Stimulated activated CD4-positive, alpha-beta T cell treated with anti-CD3 and anti-CD28 coated beads, Interleukin-1b, Interleukin-23, amount 100 ng/mL, for 1 hour (primary cell): ENCODE measurements around the gene ZNF205.
A peak's percentile ranks its signal among the peaks of the same experiment; 100 is the strongest.
"Not testable (repeated sequence)": the region's sequence is repeated elsewhere in the genome, so short reads cannot be mapped to it uniquely, and the experiment has no call there.

Experiments used
- DNase-seq, 2 donors: peaks; one replicate each; pipeline ENCODE4 v3.0.0-alpha.2; 2020; ENCODE audit warnings: low read depth in 2 of 2

The ZNF205 gene

DNA sequence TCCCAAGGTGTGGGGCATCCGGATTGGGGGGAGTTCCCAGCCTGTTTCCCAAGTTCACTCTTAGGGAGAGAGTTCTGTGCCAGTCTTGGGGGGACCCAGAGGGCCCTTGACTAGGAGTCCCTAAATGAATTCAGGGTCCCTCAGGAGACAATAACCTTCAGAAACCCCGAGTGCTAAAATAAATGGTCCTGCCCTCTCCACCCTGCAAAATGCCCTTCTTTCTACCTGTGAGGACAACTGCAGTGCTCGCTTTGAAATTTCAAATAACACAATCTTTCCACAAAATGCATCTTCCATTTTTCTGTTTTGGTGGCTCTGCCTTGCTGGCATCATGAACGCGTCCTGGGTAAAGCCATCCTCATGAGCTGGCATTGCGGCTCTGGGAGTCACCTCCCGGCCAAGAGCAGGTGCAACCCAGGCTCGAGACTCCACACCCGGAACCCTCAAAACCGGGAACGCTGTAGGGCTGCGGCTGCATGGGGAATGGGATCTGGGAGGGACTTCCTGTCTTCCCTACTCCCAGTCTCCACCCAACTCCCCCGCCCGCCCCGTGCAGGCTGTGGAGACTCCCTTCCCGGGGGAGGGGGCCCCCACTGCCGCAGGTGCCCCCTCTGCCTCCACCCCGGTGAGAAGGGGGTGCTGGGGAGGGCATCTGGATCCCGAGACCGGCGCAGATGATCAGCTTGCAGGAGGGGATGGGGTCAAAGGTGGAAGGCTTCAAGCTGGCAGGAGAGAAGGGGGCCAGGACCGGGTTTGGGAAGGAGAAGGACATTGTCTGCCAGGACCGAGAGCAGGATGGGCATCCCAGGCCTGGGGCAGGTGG, at the start of gene ZNF205:
Gene ZNF205, plus strand, starts transcription at position 529 of the 823 bp plus-strand sequence. CDS start 845 bp downstream, outside the sequence.
- no peak for DNase-seq

DNA sequence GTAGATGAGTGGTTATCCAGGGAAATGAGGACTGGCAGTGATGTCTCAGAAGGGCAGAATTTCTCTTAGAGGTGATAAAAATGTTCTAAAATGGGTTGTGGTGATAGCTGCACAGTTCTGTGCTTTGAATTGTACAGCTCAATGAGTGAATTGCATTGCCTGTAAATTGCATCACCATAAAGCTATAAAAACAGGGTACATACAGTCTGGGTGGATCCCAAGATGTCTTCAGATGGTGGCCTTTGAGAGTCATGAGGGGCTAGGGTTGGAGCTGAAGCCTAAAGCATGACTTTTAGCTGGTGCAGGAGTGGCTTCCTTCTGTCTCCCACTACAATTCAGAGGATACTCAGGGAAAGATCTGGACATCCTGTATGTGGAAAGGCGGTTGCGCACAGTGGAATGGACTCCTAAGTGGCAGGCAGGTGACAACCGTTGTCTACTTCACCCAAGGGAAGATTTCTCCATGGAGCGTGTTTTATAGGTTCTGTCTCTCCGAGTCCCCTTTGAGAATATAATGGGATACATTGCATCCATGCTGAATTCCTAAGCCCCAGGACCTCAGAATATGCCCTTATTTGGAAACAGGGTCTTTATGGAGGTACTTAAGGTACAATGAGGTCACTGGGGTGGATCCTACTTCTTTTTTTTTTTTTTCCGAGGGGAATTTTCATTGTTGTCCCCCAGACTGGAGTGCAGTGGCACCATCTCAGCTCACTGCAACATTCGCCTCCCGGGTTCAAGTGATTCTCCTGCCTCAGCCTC, 48.6 kb upstream of the ZNF205 start:
- no peak for DNase-seq

DNA sequence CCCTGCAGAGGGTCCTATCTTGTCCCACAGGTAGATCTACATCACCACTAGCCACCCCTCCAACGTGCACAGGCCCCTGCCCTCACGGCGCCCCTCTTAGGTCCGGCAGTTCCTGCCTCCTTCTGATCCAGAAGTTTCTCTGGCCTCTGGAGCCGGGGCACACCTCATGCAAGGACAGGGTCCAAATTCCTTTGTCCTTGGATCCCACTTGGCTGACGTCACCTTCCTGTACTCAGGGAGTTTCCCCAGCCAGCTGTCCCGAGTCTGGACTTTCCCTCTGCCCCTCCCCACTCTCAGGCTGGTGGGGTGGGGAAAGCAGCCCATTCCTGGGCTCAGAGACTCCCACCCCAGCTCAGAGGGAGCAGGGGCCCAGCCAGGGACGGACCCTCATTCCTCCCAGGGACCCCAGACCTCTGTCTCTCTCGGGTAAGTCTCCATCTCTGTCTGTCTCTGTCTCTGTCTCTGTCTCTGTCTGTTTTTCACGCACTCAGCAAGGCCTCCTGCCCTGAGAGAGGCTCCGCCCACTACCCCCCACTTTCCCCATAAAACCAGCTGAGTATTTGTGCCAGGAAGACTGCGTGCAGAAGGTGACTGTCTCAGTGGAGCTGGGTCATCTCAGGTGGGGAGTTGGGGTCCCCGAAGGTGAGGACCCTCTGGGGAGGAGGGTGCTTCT, 47.2 kb upstream of the ZNF205 start, which contains the start of gene IL32:
Gene IL32, plus strand, starts transcription at position 572 of the 673 bp plus-strand sequence. CDS start 172 bp downstream, outside the sequence.
- no peak for DNase-seq

DNA sequence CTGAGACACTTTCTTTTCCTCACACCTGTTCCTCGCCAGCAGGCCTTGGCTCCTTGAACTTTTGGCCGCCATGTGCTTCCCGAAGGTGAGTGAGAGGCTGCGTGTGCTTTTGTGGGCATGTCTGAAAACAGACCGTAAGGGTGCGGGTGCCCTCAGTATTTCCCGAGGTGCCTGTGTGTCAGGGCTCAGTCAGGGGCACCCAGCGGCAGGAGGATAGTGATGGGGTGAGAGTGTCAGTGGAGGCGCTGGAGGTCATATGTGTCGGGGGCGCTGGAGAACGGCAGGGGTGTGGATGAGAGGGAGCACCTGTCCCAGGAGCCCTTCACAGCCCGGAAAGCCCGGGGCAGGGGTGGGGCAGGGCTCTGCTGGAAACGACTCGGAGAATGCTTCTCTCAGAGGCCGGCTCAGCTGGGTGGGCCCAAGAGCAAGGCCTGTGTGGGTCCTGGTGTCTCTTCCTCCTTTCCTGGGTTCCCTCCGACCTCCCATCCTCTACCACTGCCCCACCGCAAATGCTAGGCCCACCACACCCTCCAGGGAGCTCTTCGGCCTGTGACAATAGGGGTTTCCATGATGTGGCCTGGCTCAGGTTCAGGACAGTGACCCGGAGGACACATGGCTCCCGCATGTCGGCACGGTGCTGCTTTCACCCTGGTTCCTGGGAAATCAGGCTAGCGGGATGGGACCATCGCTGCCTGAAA, 46.5 kb upstream of the ZNF205 start:
- DNase-seq = no peak

DNA sequence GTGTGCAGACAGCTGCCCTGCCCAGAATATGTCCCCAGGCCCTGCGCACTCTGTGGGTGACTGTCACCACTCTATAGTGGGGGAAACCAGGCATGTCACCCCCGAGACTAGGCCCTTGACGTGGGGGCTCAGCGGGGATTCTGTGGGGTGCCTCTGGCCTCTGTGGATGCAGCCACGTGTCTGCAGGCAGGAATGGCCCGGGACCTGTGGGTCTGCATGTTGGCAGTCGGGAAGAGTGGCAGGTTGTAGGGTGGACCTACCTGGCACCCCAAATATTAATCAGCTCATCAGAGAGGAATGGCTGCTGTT, 46.0 kb upstream of the ZNF205 start:
- no peak for DNase-seq

DNA sequence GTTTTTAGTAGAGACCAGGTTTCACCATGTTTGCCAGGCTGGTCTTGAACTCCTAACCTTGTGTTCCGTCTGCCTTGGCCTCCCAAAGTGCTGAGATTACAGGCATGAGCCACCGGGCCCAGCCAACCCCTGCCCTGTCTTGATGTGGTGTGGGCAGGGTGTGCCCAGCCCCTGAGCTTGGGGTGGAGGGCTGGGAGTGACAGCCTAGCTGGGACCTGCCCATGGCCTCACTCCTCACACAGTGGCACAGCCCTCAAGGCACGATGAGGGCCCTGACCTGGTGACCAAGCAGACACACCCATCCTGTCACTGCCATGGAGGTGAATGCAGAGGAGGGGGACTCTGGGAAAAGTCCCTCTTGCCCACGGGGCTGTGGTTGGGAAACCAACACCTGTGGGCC, 43.9 kb upstream of the ZNF205 start:
- DNase-seq = no peak

DNA sequence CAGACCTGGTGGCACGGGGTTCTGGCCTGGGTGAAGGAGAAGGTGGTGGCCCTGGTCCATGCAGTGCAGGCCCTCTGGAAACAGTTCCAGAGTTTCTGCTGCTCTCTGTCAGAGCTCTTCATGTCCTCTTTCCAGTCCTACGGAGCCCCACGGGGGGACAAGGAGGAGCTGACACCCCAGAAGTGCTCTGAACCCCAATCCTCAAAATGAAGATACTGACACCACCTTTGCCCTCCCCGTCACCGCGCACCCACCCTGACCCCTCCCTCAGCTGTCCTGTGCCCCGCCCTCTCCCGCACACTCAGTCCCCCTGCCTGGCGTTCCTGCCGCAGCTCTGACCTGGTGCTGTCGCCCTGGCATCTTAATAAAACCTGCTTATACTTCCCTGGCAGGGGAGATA, 43.2 kb upstream of the ZNF205 start:
- not testable (repeated sequence) for DNase-seq

DNA sequence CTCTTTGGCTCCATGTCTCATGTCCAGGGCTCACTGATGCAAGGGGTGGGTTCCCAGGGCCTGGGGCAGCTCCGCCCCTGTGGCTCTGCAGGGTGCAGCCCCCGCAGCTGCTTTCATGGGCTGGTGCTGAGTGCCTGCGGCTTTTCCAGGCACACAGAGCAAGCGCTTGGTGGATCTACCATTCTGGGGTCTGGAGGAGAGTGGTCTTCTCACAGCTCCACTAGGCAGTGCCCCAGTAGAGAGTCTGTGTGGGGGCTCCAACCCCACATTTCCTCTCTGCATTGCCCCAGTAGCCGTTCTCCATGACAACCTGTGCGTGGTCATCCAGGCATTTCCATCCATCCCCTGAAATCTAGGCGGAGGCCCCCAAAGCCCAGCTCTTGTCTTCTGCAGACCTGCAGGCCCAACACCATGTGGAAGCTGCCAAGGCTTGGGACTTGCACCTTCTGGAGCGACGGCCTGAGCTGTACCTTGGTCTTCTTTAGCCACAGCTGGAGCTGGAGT, 41.7 kb upstream of the ZNF205 start:
- DNase-seq = no peak

DNA sequence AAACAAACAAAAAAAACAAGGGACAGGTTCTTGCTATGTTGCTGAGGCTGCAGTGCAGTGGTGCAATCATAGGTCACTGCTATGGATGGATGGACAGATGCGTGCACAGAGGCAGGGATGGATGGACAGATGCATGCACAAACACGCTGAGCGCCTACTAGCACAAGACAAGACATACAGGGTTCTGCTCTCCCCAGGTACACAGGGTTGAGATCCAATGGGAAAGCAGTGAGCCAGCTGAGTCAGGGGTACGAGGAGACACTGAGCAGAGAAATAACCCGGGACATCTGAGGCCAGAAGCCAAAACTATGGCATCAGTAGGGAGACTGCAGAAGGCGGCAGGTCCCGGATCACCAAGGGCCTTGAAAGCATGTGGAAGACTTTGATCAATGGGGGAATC, 40.7 kb upstream of the ZNF205 start:
- no peak for DNase-seq

DNA sequence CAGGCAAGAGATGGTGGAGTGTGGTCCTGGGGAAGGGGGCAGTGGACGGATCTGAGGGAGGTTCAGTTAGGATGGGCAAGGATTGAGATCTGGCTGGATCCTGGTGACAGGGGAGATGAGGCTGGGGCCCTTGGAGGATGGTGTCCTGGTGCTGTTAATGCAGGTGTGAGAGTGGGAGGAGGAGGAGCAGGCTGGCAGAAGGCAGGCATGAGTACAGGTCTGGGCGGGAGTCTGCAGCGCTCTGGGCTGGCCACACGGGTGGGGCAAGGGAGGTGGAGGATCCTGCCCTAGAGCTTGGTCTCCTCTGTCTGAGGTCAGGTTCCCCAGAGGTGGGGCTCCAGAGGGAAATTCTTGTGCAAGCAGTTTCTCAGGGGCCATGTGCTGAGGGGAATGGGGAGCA, 40.2 kb upstream of the ZNF205 start:
- DNase-seq = not testable (repeated sequence)

DNA sequence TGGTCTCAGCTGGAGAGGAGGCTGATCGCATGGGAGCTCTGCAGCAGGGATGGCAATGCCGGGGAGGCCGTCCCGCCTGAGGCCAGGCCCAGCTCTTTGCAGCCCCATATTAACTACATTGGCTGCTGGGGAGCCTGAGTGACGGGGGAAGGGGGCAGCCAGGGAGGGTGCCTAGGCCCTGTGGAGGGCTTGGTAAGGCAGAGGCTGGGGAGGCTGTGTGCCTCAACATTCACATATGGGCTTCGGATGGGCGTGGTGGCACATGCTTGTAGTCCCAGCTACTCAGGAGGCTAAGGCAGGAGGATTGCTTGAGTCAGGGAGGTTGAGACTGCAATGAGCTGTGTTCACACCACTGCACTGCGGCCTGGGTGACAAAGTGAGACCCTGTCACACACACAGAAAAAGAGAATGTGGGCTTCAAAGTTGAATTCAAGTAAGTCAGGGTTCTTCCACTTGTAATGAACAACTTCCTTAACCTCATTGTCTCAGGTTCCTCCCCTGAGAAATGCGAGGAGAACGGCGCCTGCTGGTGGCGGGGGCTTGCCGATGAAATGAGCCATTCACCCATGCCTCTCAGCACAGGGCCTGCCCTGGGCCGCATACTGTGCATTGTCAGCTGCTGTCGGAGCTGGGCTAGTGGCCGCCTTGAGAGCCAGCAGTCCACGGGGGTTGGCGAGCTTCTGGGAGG, 39.7 kb upstream of the ZNF205 start:
- not testable (repeated sequence) for DNase-seq

DNA sequence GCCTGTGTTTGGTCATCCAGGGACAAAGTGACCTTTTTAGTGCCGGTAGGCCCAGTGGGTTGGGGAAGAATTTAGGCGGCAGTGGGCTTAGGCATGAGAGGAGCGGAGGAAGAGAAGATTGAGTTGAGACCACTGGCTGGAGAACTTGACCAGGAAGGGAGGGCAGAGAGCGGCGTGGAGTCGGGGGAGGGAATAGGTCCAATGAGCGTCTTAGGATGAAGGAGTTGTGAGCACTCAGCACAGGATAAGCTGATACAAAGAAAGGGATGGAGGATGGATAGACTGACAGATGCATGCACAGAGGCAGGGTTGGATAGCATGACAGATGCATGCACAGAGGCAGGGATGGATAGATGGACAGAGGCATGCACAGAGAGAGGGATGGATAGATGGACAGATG, 38.9 kb upstream of the ZNF205 start:
- DNase-seq = no peak

DNA sequence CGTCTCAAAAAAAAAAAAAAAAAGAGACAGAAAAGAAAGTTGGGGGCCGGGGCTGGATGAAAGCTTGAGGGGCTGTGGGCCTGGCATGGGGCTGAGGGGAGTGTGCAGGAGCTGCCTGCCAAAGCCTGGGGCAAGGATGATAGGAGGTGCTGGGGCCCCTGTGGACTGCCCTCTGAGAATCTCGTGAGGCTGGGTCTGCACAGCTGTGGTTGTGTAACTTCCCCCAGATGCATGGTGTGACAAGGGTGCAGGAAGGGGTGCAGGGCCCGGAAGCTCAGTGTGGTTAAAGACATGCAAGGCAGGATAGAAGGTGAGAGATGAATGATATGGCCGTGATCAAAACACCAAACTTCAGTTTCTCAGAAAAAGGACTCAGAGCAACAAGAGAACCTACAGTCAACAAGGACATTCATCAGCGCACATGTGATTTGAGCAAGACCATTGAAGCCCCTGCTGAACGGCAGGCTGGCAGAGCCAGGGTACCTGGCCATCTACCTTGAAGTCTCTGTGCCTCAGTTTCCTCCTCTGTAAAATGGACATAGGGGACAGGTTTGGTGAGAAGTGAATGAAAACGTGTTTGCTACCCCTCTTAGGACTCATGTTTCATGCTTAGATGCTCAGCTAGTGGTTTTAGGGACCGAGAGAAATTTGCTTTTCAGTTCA, 37.4 kb upstream of the ZNF205 start:
- peak in 1 of 2 donors; percentile 50 for DNase-seq

DNA sequence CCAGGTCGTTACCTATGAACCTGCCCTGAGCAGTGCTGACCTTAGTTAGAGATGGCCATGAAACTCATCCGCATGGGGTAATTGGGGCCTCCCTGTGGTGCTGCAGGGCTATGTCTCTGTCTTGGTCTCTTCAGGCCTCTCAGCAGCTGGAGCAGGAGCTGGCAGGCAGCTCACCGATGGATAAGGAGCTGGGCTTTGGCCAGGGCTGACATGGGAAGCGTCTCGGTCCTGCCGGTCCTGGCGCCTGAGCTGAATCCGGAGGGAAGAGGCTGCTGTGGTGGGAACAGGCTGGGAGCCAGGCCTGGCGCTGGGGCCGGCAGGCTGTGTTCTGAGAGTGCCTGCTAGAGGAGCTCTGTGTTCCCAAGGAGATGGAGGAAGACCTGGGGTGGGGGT, 36.9 kb upstream of the ZNF205 start:
- no peak for DNase-seq

DNA sequence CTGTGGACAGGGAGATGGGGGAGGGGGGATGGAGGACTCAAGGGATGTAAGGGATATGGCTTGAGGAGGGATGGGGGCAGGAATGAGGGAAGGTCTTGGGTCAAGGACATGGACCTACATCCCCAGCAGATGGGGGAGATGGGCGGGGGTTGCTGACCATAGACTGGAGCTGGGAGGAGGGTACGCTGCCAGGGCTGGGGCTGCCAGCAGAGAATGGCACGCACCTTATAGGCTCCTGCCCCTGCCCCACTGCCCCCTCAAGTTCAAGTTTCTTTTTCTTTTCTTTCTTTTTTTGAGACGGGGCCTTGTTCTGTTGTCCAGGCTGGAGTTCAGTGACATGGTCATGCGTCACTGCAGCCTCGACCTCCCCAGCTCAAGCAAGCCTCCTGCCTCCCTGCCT, 36.4 kb upstream of the ZNF205 start:
- DNase-seq = not testable (repeated sequence)

DNA sequence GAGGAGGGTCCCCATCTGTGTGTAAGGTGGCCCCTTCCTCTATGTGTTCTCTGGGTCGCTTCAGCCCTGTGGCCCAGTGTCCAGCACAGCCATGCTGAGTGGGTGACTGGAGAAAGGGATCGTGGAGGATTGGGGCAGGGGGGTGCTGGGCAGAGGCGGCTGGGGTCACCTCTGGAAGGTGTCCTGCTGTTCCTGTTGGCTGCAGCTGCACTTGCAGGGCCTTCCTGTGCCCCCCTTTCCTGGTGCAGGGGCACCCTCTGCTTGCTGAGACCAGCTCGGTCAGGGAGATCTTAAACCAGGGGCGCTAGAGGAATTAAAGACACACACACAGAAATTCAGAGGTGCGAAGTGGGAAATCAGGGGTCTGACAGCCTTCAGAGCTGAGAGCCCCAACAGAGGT, 35.8 kb upstream of the ZNF205 start:
- no peak for DNase-seq

DNA sequence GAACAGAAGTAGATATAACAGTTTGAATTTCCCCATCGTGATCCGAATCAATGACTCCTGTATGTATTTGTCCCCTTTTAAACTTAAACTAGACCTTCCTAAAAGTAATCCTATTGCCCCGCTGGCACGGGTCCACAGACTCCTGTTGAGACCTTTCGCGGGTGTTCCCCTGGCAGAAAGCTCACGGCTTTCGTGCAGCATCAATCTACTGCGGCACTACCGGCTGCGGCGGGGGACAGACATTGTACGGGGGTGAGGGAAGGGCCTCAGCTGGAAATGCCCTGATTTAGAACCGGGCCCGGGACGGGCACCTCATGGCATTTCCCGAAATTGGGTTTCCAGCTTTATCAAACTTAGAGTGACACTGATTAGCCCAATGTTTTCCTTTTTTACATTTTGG, 32.4 kb upstream of the ZNF205 start:
- no peak for DNase-seq

DNA sequence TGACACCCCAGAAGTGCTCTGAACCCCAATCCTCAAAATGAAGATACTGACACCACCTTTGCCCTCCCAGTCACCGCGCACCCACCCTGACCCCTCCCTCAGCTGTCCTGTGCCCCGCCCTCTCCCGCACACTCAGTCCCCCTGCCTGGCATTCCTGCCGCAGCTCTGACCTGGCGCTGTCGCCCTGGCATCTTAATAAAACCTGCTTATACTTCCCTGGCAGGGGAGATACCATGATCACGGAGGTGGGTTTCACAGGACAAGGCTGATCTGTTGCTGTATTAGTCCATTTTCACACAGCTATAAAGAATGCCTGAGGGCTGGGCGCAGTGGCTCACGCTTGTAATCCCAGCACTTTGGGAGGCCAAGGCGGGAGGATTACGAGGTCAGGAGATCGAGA, 30.4 kb upstream of the ZNF205 start:
- DNase-seq = not testable (repeated sequence)

DNA sequence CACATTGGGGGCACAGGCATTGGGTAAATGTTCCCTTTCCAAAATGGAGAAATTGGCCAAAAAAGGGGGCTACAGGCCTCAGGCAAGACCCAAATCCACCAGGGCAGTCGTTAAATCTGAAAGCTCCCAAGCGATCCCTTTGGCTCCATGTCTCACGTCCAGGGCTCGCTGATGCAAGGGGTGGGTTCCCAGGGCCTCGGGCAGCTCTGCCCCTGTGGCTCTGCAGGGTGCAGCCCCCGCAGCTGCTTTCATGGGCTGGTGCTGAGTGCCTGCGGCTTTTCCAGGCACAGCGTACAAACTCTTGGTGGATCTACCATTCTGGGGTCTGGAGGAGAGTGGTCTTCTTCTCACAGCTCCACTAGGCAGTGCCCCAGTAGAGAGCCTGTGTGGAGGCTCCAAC, 29.0 kb upstream of the ZNF205 start:
- DNase-seq = not testable (repeated sequence)

DNA sequence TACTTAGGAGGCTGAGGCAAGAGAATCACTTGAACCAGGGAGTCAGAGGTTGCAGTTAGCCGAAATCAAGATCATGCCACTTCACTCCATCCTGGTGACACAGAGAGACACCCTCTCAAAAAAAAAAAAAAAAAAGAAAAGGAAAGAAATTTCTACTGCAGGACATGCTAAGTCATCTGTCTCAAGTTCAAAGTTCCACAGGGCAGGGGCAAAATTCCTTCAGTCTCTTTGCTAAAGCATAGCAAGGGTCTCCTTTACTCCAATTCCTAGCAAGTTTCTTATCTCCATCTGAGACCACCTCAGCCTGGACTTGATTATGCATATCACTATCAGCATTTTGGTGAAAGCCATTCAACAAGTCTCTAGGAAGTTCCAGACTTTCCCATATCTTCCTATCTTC, 27.9 kb upstream of the ZNF205 start:
- DNase-seq = no peak
